A549 (cell line): Measurements from ENCODE around the gene ERFL. TPM values are rescaled to one million over a fixed set of nuclear protein-coding genes. Genes with fewer than 3 reads are reported as not detected.

Source experiments
- CBX2 ChIP-seq: fragments of 200-600 bp; sonication (generic); IDR thresholded peaks from 2 replicates; pipeline ENCODE4 v1.6.1; 2016; ENCODE audit warnings: low read depth, mild to moderate bottlenecking, borderline replicate concordance
- CBX8 ChIP-seq: fragments of 200-600 bp; sonication (generic); IDR thresholded peaks from 2 replicates; pipeline ENCODE4 v1.6.1; 2016
- CEBPB ChIP-seq, 2 experiments: fragments of >200 bp in 1 of 2; sonication (Bioruptor Twin) in 1 of 2; formaldehyde crosslinking in 1 of 2; IDR thresholded peaks; 2 replicates each; pipeline ENCODE4 v1.6.1; 2012 to 2016
- EHF ChIP-seq: fragments of 250-450 bp; sonication (Bioruptor Pico); IDR thresholded peaks from 2 replicates; pipeline ENCODE4 v1.5.0; 2020; ENCODE audit warnings: mild to moderate bottlenecking
- EP300 ChIP-seq, 2 experiments: fragments of >200 bp; sonication (Bioruptor Twin); formaldehyde crosslinking; IDR thresholded peaks; 2 replicates in 1 of 2; 3 replicates in 1 of 2; pipeline ENCODE4 v1.6.1; 2016 to 2017
- ESRRA ChIP-seq: fragments of 150-350 bp; IDR thresholded peaks from 2 replicates; pipeline ENCODE4 v1.6.1; 2014; ENCODE audit warnings: mild to moderate bottlenecking, low read length, borderline replicate concordance
- FOSB ChIP-seq: fragments of 250-450 bp; sonication (Bioruptor Pico); IDR thresholded peaks from 2 replicates; pipeline ENCODE4 v1.5.0; 2020; ENCODE audit warnings: mild to moderate bottlenecking, moderate library complexity
- FOSL2 ChIP-seq, 2 experiments: fragments of 450-650 bp in 1 of 2; fragments of >200 bp in 1 of 2; sonication (Bioruptor Twin) in 1 of 2; formaldehyde crosslinking; IDR thresholded peaks; 2 replicates each; pipeline versions ENCODE4 v1.5.0 to v1.6.1; 2016 to 2020; ENCODE audit warnings: mild to moderate bottlenecking in 1 of 2, moderate library complexity in 1 of 2
- FOXS1 ChIP-seq: fragments of 250-450 bp; sonication (Bioruptor Pico); IDR thresholded peaks from 2 replicates; pipeline ENCODE4 v1.5.0; 2020; ENCODE audit warnings: mild to moderate bottlenecking, moderate library complexity
- HDAC2 ChIP-seq: fragments of 200-600 bp; sonication (generic); IDR thresholded peaks from 2 replicates; pipeline ENCODE4 v1.6.1; 2016
- HOXB13 ChIP-seq: fragments of 250-450 bp; sonication (Bioruptor Pico); IDR thresholded peaks from 2 replicates; pipeline ENCODE4 v1.5.0; 2020; ENCODE audit warnings: low read depth, mild to moderate bottlenecking, moderate library complexity
- HOXB5 ChIP-seq: fragments of 250-450 bp; sonication (Bioruptor Pico); IDR thresholded peaks from 2 replicates; pipeline ENCODE4 v1.5.0; 2020; ENCODE audit warnings: mild to moderate bottlenecking, moderate library complexity
- JUN ChIP-seq, 2 experiments: fragments of >200 bp; sonication (Bioruptor Twin); formaldehyde crosslinking; IDR thresholded peaks; 2 replicates in 1 of 2; 3 replicates in 1 of 2; pipeline ENCODE4 v1.6.1; 2016 to 2017
- JUNB ChIP-seq: fragments of >200 bp; sonication (Bioruptor Twin); formaldehyde crosslinking; IDR thresholded peaks from 2 replicates; pipeline ENCODE4 v1.6.1; 2016
- MAZ ChIP-seq: fragments of 150-350 bp; IDR thresholded peaks from 2 replicates; pipeline ENCODE4 v1.6.1; 2014; ENCODE audit warnings: antibody characterized with exemption, low read depth, low read length, borderline replicate concordance
- NFE2L2 ChIP-seq: fragments of 150-350 bp; conservative IDR thresholded peaks from 2 replicates; pipeline ENCODE4 v1.6.1; 2014; ENCODE audit warnings: low read length
- POLR2A ChIP-seq: IDR thresholded peaks from 2 replicates; pipeline ENCODE4 v1.6.1; 2012; ENCODE audit warnings: mild to moderate bottlenecking, low read length
- RFX5 ChIP-seq: fragments of 450-650 bp; IDR thresholded peaks from 2 replicates; pipeline ENCODE4 v1.7.1; 2014; ENCODE audit warnings: antibody characterized with exemption, mild to moderate bottlenecking, moderate library complexity
- RNF2 ChIP-seq: fragments of 200-600 bp; sonication (generic); IDR thresholded peaks from 2 replicates; pipeline ENCODE4 v1.6.1; 2016; ENCODE audit warnings: low read depth, mild to moderate bottlenecking, antibody characterized with exemption, moderate library complexity, borderline replicate concordance
- TFCP2L1 ChIP-seq: fragments of 250-450 bp; sonication (Bioruptor Pico); IDR thresholded peaks from 2 replicates; pipeline ENCODE4 v1.5.0; 2021; ENCODE audit warnings: mild to moderate bottlenecking
- ZC3H11A ChIP-seq: fragments of 450-650 bp; IDR thresholded peaks from 2 replicates; pipeline ENCODE4 v1.6.1; 2014; ENCODE audit warnings: antibody characterized with exemption, mild to moderate bottlenecking
- polyA plus RNA-seq, 4 experiments: library from polyadenylated mRNA; depleted of rRNA in 3 of 4; stranded (reverse); fragments of >200 nt; fragmentation: RNase III in 1 of 4; extraction: RNeasy Plus Mini Kit Qiagen cat#74134 plus additional on column Dnase treatment in 1 of 4; gene quantifications; 2 replicates in 3 of 4; 3 replicates in 1 of 4; pipeline ENCODE4 v1.2.3, GENCODE V29; 2011 to 2017
- TF ChIP-seq, protein P1 (sequence below): fragments of 150-350 bp; IDR thresholded peaks from 2 replicates; pipeline ENCODE4 v1.6.1; 2014; ENCODE audit warnings: low read depth, mild to moderate bottlenecking, low read length
- TF ChIP-seq, protein P2 (sequence below): fragments of >200 bp; sonication (Bioruptor Twin); formaldehyde crosslinking; IDR thresholded peaks from 3 replicates; pipeline ENCODE4 v1.6.1; 2016
- TF ChIP-seq, protein P3 (sequence below): fragments of >200 bp; sonication (Bioruptor Twin); formaldehyde crosslinking; IDR thresholded peaks from 2 replicates; pipeline ENCODE4 v1.6.1; 2016
- TF ChIP-seq, protein P4 (sequence below): fragments of 450-650 bp; IDR thresholded peaks from 2 replicates; pipeline ENCODE4 v1.6.1; 2014; ENCODE audit warnings: antibody characterized with exemption
- TF ChIP-seq, protein P5 (sequence below): fragments of >200 bp; sonication (Bioruptor Twin); formaldehyde crosslinking; IDR thresholded peaks from 3 replicates; pipeline ENCODE4 v1.5.1; 2016
- TF ChIP-seq, protein P6 (sequence below): fragments of 250-450 bp; sonication (Bioruptor Pico); IDR thresholded peaks from 2 replicates; pipeline ENCODE4 v1.5.0; 2020; ENCODE audit warnings: low read depth, mild to moderate bottlenecking, moderate library complexity
- TF ChIP-seq, protein P7 (sequence below): IDR thresholded peaks from 2 replicates; pipeline ENCODE4 v1.6.1; 2012
- TF ChIP-seq, protein P8 (sequence below): fragments of 250-450 bp; sonication (Bioruptor Pico); IDR thresholded peaks from 2 replicates; pipeline ENCODE4 v1.5.0; 2021; ENCODE audit warnings: mild to moderate bottlenecking, moderate library complexity, borderline replicate concordance
- TF ChIP-seq, protein P9 (sequence below): fragments of 200-600 bp; sonication (generic); IDR thresholded peaks from 2 replicates; pipeline ENCODE4 v1.6.1; 2016; ENCODE audit warnings: antibody characterized with exemption, mild to moderate bottlenecking, moderate library complexity

Gene ERFL
- polyA plus RNA-seq, 2 of the 4 experiments (the other 2 are of a cell fraction): 0.15 to 0.19 TPM

DNA sequence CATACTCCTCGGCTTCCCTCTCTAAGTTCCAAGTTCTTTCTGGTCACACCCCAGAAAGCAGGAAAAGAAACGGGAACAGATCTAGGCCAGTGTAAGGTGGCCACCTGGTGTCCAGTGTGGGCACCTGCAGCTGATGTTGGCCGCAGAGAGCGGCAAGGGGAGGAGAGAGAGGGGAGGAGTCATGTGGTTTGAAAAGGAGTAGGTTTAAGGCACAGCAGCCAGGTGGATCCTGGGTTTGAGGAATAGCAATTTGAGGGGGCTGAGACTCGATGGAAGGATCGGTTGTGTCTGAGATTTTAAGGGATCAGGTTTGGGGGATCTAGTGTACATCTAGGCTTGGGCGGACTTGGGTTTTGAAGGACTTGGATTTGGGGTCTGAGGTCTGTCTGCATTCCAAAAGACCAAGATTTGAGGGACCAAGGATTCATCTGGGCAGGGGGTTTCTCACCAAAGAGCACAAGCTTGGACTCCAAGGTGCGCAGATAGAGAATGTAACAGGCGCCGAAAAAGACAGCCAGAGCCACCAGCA, 29.7 kb upstream of the ERFL start (continued):
- TF ChIP-seq FOSB (CRISPR knock-in tag) (no peak), HDAC2 (no peak), FOXS1 (CRISPR knock-in tag) (no peak), FOSL2 (IDR thresholded peaks at IDR 0.05) (no peak), FOSL2 (CRISPR knock-in tag; IDR thresholded peaks at IDR 0.05) (0 out of 2 replicates have a peak, but pooled peaks have one; percentile 5), RFX5 (no peak), HOXB13 (CRISPR knock-in tag) (no peak), MAZ (no peak), RNF2 (no peak), CBX2 (no peak), ZC3H11A (no peak), EHF (CRISPR knock-in tag) (no peak), CBX8 (no peak), CEBPB (IDR thresholded peaks at IDR 0.05) (no peak), TFCP2L1 (CRISPR knock-in tag) (0 out of 2 replicates have a peak, but pooled peaks have one; percentile 21), JUNB (no peak), ESRRA (peak; percentile 23; the same call in 1 of the 2 replicates), NFE2L2 (no peak), EP300 (IDR thresholded peaks at IDR 0.05) (no peak), JUN (IDR thresholded peaks at IDR 0.05) (no peak), HOXB5 (no peak), POLR2A (no peak)
- TF ChIP-seq, protein P1, sequence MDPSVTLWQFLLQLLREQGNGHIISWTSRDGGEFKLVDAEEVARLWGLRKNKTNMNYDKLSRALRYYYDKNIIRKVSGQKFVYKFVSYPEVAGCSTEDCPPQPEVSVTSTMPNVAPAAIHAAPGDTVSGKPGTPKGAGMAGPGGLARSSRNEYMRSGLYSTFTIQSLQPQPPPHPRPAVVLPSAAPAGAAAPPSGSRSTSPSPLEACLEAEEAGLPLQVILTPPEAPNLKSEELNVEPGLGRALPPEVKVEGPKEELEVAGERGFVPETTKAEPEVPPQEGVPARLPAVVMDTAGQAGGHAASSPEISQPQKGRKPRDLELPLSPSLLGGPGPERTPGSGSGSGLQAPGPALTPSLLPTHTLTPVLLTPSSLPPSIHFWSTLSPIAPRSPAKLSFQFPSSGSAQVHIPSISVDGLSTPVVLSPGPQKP: no peak
- TF ChIP-seq, protein P2, sequence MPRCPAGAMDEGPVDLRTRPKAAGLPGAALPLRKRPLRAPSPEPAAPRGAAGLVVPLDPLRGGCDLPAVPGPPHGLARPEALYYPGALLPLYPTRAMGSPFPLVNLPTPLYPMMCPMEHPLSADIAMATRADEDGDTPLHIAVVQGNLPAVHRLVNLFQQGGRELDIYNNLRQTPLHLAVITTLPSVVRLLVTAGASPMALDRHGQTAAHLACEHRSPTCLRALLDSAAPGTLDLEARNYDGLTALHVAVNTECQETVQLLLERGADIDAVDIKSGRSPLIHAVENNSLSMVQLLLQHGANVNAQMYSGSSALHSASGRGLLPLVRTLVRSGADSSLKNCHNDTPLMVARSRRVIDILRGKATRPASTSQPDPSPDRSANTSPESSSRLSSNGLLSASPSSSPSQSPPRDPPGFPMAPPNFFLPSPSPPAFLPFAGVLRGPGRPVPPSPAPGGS: no peak
- TF ChIP-seq, protein P3, sequence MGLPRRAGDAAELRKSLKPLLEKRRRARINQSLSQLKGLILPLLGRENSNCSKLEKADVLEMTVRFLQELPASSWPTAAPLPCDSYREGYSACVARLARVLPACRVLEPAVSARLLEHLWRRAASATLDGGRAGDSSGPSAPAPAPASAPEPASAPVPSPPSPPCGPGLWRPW: no peak
- TF ChIP-seq, protein P4, sequence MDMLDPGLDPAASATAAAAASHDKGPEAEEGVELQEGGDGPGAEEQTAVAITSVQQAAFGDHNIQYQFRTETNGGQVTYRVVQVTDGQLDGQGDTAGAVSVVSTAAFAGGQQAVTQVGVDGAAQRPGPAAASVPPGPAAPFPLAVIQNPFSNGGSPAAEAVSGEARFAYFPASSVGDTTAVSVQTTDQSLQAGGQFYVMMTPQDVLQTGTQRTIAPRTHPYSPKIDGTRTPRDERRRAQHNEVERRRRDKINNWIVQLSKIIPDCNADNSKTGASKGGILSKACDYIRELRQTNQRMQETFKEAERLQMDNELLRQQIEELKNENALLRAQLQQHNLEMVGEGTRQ: peak; percentile 66
- TF ChIP-seq, protein P5, sequence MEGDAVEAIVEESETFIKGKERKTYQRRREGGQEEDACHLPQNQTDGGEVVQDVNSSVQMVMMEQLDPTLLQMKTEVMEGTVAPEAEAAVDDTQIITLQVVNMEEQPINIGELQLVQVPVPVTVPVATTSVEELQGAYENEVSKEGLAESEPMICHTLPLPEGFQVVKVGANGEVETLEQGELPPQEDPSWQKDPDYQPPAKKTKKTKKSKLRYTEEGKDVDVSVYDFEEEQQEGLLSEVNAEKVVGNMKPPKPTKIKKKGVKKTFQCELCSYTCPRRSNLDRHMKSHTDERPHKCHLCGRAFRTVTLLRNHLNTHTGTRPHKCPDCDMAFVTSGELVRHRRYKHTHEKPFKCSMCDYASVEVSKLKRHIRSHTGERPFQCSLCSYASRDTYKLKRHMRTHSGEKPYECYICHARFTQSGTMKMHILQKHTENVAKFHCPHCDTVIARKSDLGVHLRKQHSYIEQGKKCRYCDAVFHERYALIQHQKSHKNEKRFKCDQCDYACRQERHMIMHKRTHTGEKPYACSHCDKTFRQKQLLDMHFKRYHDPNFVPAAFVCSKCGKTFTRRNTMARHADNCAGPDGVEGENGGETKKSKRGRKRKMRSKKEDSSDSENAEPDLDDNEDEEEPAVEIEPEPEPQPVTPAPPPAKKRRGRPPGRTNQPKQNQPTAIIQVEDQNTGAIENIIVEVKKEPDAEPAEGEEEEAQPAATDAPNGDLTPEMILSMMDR: peak; percentile 98
- TF ChIP-seq, protein P6, sequence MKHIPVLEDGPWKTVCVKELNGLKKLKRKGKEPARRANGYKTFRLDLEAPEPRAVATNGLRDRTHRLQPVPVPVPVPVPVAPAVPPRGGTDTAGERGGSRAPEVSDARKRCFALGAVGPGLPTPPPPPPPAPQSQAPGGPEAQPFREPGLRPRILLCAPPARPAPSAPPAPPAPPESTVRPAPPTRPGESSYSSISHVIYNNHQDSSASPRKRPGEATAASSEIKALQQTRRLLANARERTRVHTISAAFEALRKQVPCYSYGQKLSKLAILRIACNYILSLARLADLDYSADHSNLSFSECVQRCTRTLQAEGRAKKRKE: no peak
- TF ChIP-seq, protein P7, sequence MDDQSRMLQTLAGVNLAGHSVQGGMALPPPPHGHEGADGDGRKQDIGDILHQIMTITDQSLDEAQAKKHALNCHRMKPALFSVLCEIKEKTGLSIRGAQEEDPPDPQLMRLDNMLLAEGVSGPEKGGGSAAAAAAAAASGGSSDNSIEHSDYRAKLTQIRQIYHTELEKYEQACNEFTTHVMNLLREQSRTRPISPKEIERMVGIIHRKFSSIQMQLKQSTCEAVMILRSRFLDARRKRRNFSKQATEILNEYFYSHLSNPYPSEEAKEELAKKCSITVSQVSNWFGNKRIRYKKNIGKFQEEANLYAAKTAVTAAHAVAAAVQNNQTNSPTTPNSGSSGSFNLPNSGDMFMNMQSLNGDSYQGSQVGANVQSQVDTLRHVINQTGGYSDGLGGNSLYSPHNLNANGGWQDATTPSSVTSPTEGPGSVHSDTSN: no peak
- TF ChIP-seq, protein P8, sequence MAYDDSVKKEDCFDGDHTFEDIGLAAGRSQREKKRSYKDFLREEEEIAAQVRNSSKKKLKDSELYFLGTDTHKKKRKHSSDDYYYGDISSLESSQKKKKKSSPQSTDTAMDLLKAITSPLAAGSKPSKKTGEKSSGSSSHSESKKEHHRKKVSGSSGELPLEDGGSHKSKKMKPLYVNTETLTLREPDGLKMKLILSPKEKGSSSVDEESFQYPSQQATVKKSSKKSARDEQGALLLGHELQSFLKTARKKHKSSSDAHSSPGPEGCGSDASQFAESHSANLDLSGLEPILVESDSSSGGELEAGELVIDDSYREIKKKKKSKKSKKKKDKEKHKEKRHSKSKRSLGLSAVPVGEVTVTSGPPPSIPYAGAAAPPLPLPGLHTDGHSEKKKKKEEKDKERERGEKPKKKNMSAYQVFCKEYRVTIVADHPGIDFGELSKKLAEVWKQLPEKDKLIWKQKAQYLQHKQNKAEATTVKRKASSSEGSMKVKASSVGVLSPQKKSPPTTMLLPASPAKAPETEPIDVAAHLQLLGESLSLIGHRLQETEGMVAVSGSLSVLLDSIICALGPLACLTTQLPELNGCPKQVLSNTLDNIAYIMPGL: no peak
- TF ChIP-seq, protein P9, sequence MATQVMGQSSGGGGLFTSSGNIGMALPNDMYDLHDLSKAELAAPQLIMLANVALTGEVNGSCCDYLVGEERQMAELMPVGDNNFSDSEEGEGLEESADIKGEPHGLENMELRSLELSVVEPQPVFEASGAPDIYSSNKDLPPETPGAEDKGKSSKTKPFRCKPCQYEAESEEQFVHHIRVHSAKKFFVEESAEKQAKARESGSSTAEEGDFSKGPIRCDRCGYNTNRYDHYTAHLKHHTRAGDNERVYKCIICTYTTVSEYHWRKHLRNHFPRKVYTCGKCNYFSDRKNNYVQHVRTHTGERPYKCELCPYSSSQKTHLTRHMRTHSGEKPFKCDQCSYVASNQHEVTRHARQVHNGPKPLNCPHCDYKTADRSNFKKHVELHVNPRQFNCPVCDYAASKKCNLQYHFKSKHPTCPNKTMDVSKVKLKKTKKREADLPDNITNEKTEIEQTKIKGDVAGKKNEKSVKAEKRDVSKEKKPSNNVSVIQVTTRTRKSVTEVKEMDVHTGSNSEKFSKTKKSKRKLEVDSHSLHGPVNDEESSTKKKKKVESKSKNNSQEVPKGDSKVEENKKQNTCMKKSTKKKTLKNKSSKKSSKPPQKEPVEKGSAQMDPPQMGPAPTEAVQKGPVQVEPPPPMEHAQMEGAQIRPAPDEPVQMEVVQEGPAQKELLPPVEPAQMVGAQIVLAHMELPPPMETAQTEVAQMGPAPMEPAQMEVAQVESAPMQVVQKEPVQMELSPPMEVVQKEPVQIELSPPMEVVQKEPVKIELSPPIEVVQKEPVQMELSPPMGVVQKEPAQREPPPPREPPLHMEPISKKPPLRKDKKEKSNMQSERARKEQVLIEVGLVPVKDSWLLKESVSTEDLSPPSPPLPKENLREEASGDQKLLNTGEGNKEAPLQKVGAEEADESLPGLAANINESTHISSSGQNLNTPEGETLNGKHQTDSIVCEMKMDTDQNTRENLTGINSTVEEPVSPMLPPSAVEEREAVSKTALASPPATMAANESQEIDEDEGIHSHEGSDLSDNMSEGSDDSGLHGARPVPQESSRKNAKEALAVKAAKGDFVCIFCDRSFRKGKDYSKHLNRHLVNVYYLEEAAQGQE: no peak
